Measurements from ENCODE around the gene CRACDL.
"Not testable (repeated sequence)": the region's sequence is repeated elsewhere in the genome, so short reads cannot be mapped to it uniquely, and the experiment has no call there.

Gene CRACDL

GRCh38 chr2:98901291-98901690 is 34.7 kb downstream of the CRACDL start:
- Histone ChIP-seq H3K4me3 (no peak overlapping the region), H3K27ac (no peak overlapping the region)
- no peak for TF ChIP-seq CTCF (IDR thresholded peaks at IDR 0.05)
- DNase-seq (ENCODE audit: low spot score), result no peak

- Histone ChIP-seq H3K4me3 (no peak overlapping the region), H3K27ac (no peak overlapping the region)
- DNase-seq (ENCODE audit: low spot score), result no peak
- TF ChIP-seq CTCF (IDR thresholded peaks at IDR 0.05), result no peak
Observed at GRCh38 chr2:98900721-98901120, 35.3 kb downstream of the CRACDL start.

GRCh38 chr2:98899703-98900078 is 36.3 kb downstream of the CRACDL start:
- not testable (repeated sequence) for H3K4me3 ChIP-seq; DNase-seq (ENCODE audit: low spot score); H3K27ac ChIP-seq

DNA sequence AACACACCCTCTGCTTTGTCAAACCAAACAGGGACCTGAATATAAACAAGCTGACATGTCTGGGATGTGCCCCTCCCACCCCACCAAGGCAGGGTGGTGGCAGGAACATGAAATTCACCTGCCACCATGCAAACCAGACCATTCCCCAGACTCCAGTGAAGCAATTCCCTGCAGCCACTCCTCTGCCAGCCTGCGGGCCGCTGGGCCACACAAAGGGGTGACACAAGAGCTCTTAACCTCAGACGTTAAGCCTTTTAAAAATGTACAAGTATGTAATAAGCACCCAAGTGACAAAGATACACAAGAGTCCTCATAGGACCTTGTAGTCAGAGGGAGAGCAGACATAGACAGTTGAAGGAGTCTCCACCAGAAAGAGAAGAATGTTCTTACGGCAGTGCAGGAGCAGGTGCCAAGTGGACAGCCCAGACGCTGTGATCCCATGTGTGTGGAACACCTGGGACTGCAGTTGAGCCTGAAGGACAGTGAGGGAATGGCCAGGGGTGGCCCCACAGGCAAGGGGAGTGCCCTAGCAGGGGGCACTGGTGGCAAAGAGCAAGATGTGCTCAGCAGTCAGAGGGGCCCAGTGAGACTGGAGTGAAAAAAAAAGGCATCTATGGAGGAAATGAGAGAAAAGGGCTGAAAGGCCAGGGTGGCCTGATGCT is 36.9 kb downstream of the CRACDL start:
- no peak overlapping the region for H3K27ac ChIP-seq
- no peak overlapping the region for H3K4me3 ChIP-seq
- no peak for DNase-seq (ENCODE audit: low spot score)
- no peak for TF ChIP-seq CTCF (IDR thresholded peaks at IDR 0.05)

- TF ChIP-seq CTCF (IDR thresholded peaks at IDR 0.05), result no peak
Observed at GRCh38 chr2:98898423-98898841, 37.6 kb downstream of the CRACDL start.

GRCh38 chr2:98897746-98898145 is 38.3 kb downstream of the CRACDL start:
- TF ChIP-seq CTCF (IDR thresholded peaks at IDR 0.05), result no peak
- Histone ChIP-seq H3K4me3 (no peak overlapping the region), H3K27ac (no peak overlapping the region)
- no peak for DNase-seq (ENCODE audit: low spot score)

More at GRCh38 chr2:98898423-98898841, 37.6 kb downstream of the CRACDL start:
- DNase-seq (ENCODE audit: low spot score), result no peak
- Histone ChIP-seq H3K4me3 (no peak overlapping the region), H3K27ac (no peak overlapping the region)

GRCh38 chr2:98896944-98897343 is 39.1 kb downstream of the CRACDL start:
- H3K27ac ChIP-seq, result no peak overlapping the region
- DNase-seq (ENCODE audit: low spot score), result no peak
- no peak for TF ChIP-seq CTCF (IDR thresholded peaks at IDR 0.05)

More at GRCh38 chr2:98896944-98897343, 39.1 kb downstream of the CRACDL start:
- H3K4me3 ChIP-seq, result no peak overlapping the region

All from coronary artery (tissue), 2 donors.